Colon (tissue), 2 donors: ENCODE measurements around the gene TRAPPC4.
"Not testable (repeated sequence)": the region's sequence is repeated elsewhere in the genome, so short reads cannot be mapped to it uniquely, and the experiment has no call there.

ENCODE experiments used
- FAIRE-seq: peaks from 2 replicates; lab custom pipeline; 2012; peaks lifted over from hg19 to GRCh38; lab: Jason Lieb, UNC
- donor health status: control.
- donor health status: control.

TRAPPC4 gene

DNA sequence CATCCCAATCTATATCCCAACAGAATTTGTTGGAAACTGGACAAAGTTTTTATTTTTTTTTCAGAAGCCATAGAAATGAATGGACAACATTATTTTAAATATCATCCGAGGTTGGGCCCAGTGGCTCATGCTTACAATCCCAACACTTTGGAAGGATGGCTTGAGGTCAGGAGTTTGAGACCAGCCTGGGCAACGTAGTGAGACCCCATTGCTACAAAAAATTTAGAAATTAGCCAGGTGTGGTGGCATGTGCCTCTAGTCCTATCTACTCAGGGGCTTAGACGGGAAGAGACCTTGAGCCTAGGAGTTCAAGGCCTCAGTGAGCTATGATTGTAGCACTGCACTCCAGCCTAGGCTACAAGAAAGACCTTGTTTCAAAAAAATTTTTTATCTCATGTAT is 16.2 kb downstream of the TRAPPC4 start:
- no peak for FAIRE-seq

DNA sequence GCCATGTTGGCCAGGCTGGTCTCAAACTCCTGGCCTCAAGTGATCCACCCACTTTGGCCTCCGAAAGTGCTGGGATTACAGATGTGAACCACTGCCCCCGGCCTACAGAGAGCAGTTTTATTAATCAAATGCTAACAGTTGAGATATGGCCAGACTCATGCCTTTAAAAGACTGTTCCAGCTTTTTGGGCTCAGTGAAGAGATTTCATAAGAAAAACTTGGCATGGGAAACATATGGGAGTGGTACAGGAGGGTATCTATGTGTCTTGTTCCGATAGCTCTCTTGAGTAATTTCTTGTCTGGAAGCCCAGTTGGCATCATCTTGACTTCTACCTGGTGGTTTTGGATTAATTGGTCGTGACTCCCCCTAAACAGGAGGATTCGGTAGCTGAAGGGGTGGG is 20.3 kb downstream of the TRAPPC4 start:
- no peak for FAIRE-seq

- not testable (repeated sequence) for FAIRE-seq
Measured at GRCh38 chr11:119039471-119039870, 20.9 kb downstream of the TRAPPC4 start.

DNA sequence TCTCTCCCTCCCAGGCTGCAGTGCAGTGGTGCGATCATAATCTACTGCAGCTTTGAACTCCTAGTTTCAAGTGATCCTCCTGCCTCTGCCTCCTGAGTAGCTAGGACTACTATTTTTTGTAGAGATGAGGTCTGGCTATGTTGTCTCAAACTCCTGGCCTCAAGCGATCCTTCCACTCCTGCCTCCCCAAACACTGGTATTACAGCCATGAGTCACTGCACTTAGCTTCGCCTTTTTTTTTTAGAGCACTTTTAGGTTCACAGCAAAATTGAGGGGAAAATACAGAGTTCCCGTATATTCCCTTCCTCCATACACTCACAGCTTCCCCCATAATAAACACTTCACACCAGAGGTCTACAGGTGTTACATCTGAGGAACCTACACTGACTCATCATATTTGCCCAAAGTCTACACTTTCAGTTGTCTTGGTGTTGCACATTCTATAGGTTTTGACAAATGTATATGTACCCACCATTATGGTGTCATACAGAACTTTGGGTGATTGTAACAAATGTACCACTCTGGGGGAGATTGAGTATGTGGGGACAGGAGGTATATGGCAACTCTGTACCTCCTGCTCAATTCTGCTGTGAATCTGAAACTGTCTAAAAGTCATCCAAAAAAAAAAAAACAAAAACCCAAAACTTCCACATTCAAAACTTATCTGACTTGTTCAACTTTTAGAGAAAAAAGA is 23.4 kb downstream of the TRAPPC4 start:
- no peak for FAIRE-seq

DNA sequence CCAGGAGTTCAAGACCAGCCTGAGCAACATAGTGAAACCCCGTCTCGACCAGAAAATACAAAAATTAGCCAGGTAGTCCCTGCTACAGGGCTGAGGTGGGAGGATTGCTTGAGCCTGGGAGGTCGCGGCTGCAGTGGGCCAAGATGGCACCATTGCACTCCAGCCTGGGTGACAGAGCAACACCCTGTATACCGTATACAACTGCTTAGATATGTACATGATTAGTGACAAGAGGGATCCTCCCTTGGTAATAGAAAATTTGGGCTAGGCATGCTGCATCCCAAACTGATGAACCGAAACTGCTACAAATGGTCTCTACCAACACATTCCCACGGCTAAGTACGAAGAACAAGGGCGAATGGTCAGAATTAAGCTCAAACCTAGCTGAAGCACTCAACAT is 24.4 kb downstream of the TRAPPC4 start:
- no peak for FAIRE-seq

DNA sequence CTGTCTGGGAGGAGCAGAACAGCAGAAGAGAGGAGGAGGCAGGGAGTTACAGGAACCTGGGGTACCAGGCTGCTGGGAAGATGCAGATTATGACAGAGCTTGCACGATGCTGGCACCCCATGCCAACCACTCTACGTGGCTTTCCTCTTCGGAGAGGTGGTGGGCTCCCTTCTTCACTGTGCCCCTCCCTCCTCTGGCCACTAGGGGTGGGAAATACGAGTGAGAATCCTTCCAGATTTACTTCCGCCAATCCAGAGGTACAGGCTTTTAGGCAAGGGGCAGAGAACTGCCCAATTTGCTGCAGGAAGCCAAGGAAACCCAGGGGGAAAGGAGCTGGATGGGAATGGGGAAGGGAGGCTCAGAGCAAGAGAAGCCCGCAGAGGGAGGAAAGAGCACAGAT is 26.1 kb downstream of the TRAPPC4 start:
- FAIRE-seq, result no peak

DNA sequence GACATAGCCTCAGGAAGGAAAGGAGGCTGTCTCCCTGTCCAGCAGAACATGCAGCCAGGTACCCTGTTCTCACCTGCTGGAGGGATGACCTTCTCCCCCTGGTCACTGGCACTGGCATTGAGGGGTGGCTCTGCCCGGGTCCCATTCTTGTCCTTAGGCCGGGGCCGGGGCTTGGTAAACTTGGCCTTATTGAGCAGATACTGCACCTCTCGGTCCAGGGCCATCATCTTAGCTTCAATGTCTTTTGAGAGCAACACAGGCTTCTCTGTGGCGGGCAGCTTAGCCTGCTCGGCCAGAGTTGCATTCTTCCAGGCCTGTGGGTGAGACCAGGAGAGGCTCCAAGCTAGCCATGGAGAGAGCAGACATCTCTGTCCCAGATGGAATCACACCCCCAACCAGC is 27.9 kb downstream of the TRAPPC4 start:
- FAIRE-seq, result no peak

DNA sequence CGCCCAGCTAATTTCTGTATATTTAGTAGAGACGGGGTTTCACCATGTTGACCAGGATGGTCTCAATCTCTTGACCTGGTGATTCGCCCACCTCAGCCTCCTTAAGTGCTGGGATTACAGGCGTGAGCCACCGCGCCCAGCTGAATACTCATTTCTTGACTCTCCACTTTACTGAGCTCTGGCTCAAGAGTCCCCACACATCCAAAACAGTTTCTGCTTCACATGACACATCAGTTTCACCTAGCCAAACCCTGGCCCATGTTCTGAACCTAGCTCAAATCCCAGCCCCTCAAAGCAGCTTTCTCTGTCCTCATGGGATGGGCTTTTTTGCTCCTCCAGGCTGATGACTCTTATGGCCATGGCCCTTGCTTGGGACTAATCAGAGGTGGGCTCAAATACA is 28.6 kb downstream of the TRAPPC4 start:
- no peak for FAIRE-seq

- no peak for FAIRE-seq
Measured at GRCh38 chr11:119048644-119049043, 30.1 kb downstream of the TRAPPC4 start.

DNA sequence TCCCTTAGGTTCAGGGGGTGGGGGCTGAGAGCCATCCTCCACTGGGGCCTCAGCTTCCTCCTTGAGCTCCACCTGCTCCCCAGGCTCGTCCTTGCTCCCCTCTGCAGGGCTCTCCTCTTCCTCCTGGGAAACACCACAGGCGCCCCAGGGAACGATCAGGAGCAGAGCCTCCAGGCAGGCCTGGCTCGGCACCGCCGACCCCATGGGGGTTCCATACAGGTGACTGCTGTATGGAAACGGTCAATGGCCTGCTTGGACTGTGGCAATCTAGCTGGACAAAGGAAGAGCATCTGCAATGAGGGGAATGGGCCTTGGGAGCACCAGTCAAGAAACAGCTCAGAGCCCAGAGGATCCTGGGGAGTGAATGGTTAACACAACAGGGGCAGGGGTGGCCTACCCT is 30.5 kb downstream of the TRAPPC4 start:
- FAIRE-seq, result no peak

DNA sequence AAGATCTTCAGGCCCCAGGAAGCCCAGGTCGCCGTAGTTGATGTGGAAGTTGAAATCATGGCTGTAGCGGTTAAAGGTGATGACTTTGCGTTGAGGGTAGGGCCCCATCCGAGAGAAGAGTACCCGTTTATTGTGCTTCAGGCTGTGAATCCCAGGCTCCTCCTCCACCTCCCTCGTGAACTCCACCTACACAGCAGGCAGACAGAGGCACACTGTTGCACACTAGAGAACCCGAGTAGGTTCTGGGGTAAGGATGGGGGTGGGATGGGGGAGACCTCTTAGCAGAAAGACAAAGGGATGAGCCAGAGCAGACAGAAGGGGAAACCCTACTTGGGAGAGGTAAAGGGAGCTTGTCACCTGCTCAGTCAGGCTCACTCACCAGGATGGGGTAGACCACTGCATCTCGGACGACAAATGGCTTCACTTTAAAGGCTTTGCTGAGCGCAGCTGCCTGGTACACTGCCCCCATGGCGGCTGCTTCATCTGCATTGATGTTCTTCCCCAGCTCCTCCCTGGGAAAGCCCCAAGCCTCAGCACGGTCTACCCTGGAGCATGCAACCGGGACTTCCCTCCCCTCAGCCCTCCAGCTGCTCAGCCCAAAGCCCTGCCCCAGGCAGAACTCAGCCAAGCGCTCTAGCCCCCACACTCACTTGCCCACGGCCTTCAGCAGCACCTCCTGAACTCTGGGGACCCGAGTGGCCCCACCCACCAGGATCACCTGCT is 33.0 kb downstream of the TRAPPC4 start:
- FAIRE-seq, result no peak

GRCh38 chr11:119052163-119052814 is 33.7 kb downstream of the TRAPPC4 start:
- FAIRE-seq, result no peak

DNA sequence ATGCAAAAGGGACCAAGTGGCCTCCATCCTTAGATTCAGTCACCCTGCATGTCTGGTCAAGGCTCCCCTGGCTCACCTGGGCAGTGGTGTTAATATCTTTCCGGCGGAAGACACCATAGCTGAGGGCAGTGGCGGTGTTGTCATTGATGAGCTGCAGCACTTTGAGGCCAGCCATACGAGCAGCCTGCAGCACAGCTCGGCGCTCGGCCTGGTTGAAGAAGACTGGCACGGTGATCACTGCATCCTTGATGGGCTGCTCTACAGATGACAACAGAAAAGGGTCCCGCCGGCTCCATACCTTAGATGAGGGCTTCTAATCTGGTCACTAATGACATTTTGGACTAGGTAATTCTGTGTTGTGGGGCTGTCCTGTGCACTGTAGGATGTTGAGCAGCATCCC is 35.9 kb downstream of the TRAPPC4 start:
- no peak for FAIRE-seq

DNA sequence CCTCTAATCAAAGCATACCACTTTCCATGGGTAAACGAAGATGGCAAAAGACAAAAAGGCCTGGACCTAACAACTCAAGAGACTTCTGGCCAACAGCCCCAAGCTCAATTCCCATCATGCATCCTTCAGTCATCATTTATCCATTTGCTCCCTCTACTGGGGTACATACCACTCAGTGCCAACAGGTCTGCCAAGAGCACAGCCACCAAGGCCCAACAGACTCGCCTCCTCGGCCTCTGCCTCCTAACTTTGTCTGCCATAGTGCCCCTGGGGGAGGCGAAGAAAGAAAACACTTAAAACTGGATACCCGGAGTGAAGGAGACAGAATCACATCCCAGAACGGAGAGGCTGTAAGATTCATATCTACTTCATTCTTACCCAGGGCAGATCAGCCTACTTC is 37.3 kb downstream of the TRAPPC4 start:
- no peak for FAIRE-seq

GRCh38 chr11:119056421-119056999 is 37.9 kb downstream of the TRAPPC4 start:
- FAIRE-seq, result no peak

- FAIRE-seq, result no peak
Measured at GRCh38 chr11:119057000-119057769, 38.6 kb downstream of the TRAPPC4 start, which contains the start of gene HYOU1. Gene HYOU1, minus strand, starts transcription at chr11:119057205. Its CDS starts 1,045 bp downstream, at chr11:119056160.

DNA sequence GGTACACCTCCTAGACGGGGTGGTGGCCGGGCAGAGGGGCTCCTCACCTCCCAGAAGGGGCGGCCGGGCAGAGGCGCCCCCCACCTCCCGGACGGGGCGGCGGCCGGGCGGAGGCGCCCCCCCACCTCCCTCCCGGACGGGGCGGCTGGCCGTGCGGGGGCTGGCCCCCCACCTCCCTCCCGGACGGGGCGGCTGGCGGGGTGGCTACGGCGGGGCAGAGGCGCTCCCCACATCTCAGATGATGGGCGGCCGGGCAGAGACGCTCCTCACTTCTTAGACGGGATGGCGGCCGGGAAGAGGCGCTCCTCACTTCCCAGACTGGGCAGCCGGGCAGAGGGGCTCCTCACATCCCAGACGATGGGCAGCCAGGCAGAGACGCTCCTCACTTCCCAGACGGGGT is 40.6 kb downstream of the TRAPPC4 start:
- FAIRE-seq, result not testable (repeated sequence)

GRCh38 chr11:119061256-119061655 is 42.7 kb downstream of the TRAPPC4 start:
- no peak for FAIRE-seq

GRCh38 chr11:119062779-119063178 is 44.2 kb downstream of the TRAPPC4 start:
- FAIRE-seq, result no peak

DNA sequence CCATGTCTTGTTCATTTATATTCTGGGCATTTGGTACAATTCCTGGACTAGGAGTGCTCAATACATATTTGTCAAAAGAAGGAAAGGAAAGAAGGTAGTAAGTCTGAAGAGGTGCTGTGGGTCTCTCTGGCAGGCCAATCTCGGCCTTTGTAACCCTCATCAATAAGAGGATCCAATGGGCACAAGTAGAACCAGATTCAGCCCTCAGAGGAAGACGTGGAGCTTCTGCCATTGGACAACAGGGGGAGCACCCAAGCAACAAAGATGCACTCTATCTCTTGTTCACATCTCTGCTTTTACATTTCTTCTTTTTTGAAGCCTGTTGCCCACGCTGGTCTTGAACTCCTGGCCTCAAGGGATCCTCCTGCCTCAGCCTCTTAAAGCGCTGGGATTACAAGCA is 46.8 kb downstream of the TRAPPC4 start:
- no peak for FAIRE-seq

DNA sequence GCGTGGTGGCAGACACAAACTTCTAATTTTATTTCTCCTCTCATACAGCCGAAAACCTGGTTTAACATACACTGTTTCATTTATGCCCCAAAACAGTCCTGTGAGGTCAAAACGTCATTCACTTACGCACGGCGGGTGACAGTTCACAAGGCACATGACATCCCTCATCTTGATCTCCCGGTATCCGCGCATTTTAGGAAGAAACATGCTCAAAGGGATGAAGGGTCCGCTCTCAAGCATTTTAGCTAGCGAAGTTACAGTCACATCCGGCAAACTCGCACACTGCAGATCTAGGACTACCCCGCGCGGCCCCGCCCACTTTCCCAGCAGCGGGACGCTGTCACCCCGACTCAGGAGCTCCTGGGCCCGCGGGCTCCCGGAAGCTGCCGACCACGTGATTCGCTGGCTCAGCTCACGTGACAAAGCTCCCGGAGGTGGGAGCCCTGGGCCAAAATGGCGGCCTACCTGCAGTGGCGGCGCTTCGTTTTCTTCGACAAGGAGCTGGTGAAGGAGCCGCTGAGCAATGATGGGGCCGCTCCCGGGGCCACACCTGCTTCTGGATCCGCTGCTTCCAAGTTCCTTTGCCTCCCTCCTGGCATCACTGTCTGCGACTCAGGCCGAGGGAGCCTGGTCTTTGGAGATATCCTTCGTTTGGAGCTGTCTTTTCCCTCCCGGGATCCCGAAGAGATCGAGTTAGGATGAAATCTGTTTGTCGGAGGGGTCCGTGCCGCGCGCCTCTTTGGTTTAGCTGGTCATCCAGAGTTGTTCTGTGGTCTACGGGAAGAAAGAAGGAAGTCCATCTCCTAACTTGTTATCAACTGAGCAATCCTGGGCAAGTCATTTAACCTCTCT is 49.0 kb downstream of the TRAPPC4 start, which contains the start of gene VPS11:
Gene VPS11, plus strand, starts transcription at position 448 of the 852 bp plus-strand sequence. Its CDS starts 6 bp downstream, at position 454.
- no peak for FAIRE-seq
